Astrocyte of the spinal cord (primary cell): ENCODE measurements around the gene SLFN13.
"Not testable (repeated sequence)": the region's sequence is repeated elsewhere in the genome, so short reads cannot be mapped to it uniquely, and the experiment has no call there.

Source experiments
- DNase-seq: peaks from one replicate; pipeline ENCODE4 v3.0.0; 2011; ENCODE audit warnings: low read depth, low spot score
- H3K4me3 ChIP-seq: 2 replicates; pipeline ENCODE4 v1.5.1; 2011; ENCODE audit warnings: low read depth, mild to moderate bottlenecking, low read length, moderate library complexity
- CTCF ChIP-seq: IDR thresholded peaks from 2 replicates; pipeline ENCODE4 v1.5.1; 2012; ENCODE audit warnings: low read depth, mild to moderate bottlenecking, low read length, inconsistent platforms
- in situ Hi-C: cut with HindIII; loops from 2 replicates; pipeline ENCODE4 v1.10.0; 2017; ENCODE audit warnings: low sequenced_read_pairs

The SLFN13 gene

GRCh38 chr17:35414247-35414646 is 34.3 kb downstream of the SLFN13 start:
- in situ Hi-C loops: no loop called here
- no peak overlapping the region for H3K4me3 ChIP-seq
- TF ChIP-seq CTCF: no peak
- DNase-seq: no peak

DNA sequence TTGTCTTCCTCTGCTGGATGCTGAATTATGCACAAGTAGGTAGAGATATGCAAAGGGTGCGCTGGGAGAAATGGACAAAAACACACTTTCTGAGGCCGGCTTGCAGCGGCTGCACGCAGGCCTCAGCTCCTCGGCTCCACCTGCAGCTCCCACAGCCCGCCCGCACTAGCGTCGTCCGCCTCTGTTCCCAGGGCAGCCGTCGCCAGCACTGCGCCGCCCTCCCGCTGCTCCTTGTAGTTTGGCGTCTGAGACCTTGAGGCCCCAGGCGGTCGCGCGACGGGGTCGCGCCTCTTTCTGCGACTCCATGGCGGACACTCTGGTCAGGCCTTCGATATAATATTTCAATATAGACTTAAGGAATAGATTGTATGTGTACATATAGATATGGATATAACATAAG is 41.0 kb downstream of the SLFN13 start:
- in situ Hi-C loops: no loop called here
- no peak overlapping the region for H3K4me3 ChIP-seq
- no peak for DNase-seq
- TF ChIP-seq CTCF: no peak

DNA sequence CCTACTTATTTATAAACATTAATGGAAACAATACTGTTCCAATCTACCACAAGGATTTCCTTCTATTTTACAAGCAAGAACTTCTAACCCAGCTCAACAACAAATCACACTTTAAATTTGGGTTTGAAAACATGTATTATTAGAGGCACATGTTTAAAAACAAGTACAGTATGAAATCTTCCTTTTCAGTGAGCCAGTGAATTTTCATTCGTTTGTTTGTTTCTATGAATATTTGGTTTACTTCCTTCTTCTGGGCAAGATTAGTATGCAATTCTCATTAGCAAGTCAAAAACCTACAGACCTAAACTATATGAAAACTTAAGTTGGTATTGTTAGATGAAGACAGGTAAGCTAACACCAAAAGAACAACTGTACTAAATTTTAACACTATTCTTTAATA is 42.0 kb downstream of the SLFN13 start:
- TF ChIP-seq CTCF: no peak
- no peak overlapping the region for H3K4me3 ChIP-seq
- in situ Hi-C loops: no loop called here
- no peak for DNase-seq

DNA sequence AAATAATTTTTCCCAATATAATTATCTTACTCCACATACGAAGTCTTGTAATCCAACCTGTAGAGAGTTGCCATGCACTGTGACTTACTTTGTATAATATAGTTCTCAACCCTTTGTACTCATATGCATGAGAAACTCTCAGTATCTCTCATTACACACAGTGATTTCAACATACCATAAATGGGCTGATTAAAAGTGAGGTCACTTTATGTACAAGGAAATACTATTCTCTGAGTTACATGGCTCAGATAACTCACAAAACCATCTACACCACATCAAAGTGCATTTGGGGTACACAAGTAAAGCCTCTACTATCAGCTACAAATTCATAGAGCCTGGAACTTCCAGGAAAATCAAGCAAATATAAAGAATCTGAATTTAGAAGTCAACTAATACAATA is 44.2 kb downstream of the SLFN13 start:
- H3K4me3 ChIP-seq: no peak overlapping the region
- DNase-seq: no peak
- no peak for TF ChIP-seq CTCF
- in situ Hi-C loops: no loop called here

- DNase-seq, H3K4me3 ChIP-seq, in situ Hi-C loops: not testable (repeated sequence)
Observed at GRCh38 chr17:35393783-35394182, 54.8 kb downstream of the SLFN13 start.

DNA sequence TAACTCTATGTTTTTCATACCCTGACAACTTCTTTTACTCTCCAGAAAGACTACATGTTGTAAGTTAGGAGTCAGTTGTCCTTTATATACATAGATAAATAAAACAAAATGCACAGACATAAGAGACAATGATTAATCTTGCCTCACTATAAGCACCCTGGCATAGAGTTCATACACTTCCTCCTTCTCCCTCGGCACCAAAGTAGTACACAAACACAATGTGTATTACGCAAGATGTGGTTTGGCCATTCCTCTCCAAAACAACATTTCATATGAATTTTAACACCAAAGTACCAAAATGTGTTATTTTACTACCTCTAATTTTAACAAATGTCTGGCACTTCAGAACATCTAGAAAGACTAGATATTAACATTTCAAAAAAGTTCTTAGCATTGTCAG is 57.9 kb downstream of the SLFN13 start:
- in situ Hi-C loops: no loop called here
- no peak overlapping the region for H3K4me3 ChIP-seq
- TF ChIP-seq CTCF: no peak
- no peak for DNase-seq

- in situ Hi-C loops: no loop called here
- no peak for DNase-seq
- TF ChIP-seq CTCF: no peak
- no peak overlapping the region for H3K4me3 ChIP-seq
Observed at GRCh38 chr17:35390156-35390555, 58.4 kb downstream of the SLFN13 start.
